HL-60/S4 treated with retinoic acid at 250 ng/mL for 4 days and 3 days (cell line): Measurements from ENCODE around the gene AMN.
"Not testable (repeated sequence)": the region's sequence is repeated elsewhere in the genome, so short reads cannot be mapped to it uniquely, and the experiment has no call there.

Experiments used
- in situ Hi-C: fragments of 300-500 bp; cut with MboI; formaldehyde crosslinking; loops from 2 replicates; pipeline ENCODE4 v1.7.0; 2022; ENCODE audit warnings: low sequenced_read_pairs

Gene AMN

DNA sequence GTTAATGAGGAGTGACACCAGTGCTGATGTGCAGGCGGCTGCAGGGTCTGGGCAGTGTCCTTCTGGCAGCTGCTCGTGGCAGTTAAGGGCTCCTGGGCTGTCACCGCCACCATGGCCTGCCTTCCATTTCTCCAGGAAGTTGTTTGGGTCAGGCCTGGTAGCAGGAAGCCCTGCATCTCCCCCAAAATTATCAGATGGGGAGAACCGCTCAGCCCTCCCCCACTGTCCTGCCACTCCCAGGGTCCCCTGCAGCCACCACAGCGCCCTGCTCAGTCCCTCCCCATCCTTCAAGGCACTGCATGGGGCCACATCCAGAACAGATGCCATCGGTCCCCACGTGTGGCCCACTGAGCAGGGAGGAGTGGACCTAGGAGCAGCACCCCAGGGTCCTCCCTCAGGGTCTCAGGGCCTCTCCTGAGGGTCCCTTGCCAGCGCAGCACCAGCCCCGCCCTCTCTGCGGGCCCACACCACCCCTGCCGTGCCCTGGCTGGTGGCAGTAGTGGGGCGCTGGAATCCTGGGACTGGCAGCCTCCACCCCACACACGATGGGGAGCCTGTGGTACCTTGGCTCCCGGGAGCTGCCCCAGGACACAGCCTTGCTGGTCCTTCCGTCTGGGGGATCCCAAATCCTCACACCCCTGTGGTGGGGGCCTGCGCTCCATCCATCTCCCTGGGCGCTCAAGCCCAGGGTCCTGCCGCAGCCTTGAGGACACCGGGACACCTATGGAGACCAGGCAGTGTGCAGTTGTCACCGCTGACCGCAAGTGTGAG is 10.3 kb upstream of the AMN start:
- in situ Hi-C loops = no loop called here

DNA sequence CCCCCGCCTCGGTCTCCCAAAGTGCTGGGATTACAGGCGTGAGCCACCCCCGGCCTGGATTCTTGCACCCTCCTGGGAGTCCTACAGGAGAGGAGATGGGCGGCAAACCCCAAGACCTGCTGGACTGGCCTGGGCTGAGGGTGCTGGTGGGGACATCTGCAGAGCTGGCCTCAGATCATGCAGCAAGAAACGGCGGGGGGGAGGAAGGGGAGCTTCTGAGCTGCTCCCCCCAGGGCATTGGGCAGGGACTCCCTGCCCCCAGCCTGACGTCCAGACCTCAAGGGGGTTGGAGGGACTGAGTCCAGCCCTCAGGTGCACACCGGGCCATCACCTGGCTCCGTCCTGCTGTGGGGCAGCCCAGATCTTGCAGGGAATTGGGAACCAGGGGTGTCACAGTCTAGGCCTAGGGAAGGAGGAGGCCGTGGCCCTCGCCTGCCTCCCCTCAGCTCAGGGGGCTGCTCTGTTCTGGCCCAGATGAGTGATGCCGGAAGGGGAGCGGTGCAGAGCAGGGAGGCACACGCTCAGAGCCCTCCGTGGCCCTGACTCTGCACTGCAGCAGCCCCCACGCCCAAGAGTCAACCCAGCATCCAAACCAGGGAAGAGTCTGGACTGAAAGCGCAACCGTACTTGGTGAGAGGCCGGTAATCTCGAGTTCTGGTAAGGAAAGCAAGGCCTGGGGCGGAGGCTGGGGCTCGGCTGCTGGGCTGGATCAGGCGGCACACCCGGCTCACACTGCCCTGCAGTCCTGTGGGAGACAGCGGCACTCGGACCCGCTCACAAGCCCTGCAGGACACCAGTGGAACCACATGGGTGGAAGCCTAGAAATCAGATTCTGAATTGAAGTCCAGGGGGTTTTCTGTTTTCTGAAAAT is 8.9 kb upstream of the AMN start:
- in situ Hi-C loops = no loop called here

DNA sequence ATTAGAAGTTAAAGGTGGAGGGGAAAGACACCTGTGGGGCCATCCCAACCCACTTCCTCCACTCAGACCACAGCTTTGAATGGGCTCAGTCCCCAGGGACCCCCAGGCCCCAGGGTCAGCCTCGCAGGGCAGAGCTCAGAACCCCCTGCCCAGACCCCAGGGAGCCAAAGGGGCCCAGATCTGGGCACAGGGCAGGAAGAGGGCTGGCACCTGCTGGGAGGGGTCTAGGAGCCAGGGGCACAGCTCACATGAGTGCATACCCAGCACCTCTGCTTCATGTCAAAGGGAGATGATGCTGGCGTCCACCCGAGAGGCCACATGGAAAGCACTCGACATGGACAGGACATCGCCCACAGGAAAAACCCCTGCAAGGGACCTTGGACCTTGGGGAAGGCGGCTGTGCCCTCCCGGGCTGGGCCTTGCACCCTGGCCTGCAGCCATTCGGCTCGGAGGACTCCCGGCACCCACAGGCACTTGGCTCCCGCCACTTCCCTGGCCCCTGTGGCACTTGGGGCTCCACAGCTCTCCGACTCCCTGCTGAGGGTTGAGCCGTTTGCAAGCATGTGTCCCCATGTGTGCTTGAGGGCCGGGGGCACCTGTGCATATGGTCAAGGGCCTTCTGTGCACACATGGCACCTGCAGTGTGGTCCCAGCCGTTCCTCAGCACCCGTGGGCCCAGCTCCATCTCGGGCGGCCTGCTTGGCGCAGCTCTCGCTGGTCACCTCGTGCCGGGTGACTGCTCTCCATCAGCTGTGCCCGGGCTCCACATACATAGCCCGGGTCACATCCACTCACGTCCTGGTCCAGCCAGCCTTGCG is 7.8 kb upstream of the AMN start:
- in situ Hi-C loops = no loop called here

DNA sequence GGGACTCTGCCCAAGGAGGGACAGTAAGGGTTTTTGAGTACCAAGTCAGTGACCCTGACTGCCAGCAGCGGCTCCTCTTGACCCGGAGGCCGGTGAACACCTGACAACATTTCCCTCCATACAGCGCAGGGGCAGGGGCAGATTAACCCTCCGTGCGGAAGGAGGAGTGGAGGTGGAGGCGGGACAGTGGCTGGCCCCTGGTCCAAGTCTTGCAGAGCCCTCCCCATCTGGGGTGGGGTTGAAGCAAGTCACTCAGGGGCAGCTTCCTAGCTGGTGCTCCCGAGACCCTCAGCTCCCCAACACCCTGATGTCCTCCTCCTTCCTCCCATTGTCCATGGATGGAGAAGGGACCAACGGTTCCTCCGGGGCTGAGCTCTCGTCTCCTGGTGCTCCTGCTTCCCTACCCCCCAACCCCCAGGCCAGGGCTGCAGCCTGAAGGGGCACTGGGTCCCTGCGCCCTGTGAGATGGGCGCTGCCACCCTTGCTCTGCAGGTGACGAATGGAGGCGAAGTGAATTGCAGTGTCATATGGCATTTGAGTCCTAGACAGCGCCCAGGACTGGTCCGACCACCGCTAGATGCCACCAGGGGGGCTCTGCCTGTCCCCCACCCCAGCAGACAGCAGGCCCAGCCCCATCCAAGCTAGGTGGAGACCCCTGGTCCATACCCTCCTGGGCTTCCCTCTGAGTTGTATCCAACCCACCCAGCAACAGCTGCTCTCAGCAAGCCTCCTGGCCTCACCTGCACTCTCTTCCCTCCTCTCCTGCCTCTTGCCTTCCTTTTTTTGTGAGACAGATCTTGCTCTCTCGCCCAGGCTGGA is 7.0 kb upstream of the AMN start:
- in situ Hi-C loops = no loop called here

DNA sequence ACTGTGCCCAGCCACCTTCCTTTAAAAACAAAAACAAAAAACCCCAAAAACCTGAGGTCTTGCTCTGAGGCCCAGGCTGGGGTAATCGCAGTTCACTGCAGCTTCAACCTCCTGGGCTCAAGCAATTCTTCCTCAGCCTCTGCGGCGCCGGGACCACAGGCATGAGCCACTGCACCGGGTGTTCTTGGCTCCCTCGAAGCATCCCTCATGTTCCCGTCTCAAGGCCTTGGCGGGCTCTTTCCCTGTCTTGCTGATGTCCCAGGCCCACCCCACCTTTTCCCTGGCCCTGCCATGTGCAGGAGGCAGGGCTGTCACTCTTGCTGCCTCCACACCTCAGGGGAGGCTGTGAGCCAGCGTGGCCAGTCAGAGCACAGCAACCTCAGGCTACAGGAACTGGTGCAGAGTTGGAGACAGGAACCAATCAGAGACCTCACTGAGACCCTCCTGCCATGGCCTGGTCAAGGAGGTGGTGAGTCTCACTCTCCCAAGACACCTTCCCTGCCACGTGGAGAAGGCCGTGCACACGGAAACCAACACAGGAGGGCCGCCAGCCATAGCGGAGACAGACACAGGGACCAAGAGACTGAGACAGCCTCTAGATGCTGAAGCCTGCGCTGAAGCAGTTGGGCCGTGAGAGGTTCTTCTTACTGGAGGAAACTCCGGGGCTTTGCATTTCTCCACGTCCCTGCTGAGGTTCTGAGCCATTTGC is 6.0 kb upstream of the AMN start:
- in situ Hi-C loops = no loop called here

DNA sequence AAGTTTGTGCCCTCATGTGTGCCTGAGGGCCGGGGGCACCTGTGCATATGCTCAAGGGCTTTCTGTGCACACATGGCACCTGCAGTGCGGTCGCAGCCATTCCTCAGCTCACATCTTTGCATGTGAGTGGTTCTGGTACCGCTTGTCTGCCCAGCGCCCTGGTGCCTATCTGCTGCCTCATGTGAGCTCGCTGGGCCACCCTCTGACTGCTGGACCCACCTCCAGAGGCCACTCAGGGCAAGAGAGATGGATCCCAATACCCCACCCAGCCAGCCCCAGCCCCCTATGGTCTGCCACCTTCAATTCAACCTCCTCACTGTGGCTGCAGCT is 5.4 kb upstream of the AMN start:
- in situ Hi-C loops = no loop called here

DNA sequence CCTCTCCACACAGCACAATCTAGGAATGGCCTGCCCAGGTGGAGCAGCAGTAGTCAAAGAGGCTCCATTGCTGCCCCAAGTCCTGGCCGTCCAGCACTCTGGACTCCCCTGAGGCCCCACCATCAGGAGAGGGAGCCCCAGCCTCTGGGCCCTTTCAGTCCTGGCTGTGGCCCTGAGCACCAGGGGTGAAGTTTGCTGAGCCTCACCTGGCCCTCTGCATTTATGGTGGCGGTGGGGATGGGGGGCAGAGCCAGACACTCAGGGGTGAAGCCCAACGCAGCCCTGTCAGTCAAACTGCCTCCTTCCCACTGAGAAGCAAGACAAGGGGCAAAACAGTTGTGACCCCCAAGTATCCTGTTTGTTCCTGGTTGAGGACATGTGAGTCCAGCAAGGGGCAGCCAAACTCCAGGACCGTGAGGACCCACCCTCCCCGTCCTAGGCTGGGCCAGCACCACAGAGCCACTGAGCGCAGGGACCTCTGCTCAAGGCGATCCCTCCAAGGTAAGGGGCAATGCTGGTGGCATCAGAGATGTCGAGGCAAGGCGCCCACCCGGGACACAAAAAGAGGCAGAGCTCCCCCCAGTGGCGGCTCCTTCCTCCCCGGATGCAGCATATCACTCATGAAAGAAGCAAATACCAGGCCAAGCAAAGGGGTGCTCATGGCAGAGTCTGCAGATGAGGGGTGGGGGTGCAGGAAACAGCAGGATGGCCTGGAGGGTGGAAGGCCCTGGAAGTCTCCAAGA is 4.8 kb upstream of the AMN start:
- in situ Hi-C loops = no loop called here

DNA sequence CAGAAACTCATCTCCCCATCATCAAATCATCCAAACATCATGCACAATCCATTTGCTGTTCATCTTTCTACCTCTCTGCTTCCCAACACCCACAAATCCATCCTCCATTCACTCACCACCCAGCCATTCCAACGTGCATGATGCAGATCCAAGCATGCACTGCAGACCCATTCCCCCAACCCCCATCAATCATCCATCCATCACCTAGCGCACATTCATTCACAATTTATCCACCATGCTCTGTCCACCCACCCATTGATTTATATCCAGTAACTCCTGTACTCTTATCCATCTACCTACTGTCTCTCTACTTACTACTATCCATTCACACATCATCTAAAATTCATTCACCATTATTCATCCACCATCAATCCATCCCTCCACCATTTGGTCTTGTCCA is 4.0 kb upstream of the AMN start:
- in situ Hi-C loops = no loop called here

DNA sequence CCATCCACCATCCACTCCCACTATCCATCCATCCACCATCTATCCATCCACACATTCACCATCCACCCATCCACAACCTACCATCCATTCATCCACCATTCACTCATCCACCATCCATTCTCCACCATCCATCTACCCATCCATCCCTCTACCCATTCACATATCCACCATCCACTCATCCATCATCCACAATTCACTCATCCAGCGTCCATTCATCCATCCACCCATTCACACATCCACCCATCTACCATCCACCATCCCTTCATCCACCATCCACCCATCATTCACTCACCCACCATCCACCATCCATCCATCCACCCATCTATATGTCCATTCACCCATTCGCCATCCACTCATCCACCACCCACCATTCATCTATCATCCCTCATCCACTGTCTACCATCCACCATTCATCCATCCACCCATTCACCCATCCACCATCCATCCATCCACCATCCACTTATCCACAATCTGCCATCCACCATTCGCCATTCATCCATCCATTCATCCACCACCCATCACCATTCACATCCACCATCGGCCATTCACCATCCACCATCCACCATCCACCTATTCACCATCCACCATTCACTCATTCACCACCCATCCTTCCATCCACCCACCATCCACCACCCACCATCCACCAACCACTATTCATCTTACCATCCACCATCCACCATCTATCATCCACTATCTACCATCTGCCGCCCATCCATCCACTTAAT is 2.0 kb upstream of the AMN start:
- in situ Hi-C loops = no loop called here

DNA sequence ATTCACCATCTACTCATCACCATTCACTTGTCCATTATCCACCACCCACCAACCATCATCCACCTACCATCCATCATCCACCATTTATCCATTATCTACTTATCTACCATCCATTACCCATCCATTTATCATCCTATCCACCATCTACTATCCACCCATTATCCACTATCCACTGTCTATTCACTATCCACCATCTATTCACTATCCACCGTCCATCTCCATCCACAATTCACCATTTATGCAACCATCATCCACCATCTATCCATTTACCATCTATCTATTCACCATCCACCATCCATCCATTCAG is 1.5 kb upstream of the AMN start:
- in situ Hi-C loops = no loop called here

DNA sequence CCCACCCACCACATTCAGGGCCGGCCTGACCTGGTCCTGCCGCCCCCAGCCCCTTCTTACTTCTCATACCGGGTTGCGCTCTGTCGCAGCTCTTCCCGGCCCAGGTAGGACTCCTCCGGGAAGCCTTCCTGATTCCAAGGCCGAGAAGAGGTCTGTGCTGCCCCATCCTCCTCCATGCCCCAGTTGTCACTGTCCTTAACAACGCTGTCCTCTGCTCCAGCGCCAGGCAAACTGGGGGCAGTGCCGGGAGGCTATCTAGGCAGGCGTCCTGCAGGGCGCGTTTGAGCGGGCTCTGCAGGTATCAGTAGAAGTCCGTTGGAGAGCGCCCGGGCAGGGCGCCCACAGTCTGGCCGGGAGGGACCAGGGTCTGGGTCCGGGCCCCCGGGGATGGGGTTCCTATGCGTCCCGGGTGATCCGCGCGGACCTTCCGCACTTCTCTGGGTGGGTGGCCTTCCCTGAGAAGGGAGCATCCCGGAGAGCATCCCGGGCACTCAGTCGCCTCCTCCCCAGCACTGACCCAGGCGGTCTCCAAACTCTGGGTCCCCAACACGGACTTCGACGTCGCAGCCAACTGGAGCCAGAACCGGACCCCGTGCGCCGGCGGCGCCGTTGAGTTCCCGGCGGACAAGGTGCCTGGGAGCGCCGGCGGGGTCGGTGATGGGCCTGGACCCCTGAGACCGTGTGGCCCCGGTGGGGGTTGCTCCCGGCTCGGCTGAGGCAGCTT is 900 bp downstream of the AMN start:
- in situ Hi-C loops = no loop called here

DNA sequence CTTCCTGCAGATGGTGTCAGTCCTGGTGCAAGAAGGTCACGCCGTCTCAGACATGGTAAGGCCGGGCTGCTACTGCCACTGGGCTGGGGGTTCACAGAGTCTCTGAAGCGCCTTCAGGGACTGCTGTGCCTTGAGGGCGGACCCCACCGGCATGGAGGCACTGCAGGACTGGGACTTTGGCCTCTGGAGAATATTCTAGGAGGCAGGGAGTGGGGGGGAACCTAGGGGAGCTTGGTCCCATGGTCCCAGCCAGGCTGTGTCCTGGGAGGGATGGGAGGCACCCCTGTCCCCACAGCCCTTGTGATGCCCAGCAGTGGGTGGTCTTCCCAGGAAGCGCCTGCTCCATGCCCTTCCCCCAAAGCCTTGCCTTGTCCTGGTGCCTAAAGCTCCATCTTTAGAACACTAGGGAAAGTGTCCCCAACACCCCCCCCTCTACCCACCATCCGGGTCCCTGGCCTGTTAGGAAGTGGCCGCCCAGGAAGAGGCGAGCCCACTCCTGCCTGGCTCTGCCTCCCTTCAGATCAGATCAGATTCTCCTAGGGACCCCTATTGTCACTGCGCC is 1.5 kb downstream of the AMN start:
- in situ Hi-C loops = no loop called here

DNA sequence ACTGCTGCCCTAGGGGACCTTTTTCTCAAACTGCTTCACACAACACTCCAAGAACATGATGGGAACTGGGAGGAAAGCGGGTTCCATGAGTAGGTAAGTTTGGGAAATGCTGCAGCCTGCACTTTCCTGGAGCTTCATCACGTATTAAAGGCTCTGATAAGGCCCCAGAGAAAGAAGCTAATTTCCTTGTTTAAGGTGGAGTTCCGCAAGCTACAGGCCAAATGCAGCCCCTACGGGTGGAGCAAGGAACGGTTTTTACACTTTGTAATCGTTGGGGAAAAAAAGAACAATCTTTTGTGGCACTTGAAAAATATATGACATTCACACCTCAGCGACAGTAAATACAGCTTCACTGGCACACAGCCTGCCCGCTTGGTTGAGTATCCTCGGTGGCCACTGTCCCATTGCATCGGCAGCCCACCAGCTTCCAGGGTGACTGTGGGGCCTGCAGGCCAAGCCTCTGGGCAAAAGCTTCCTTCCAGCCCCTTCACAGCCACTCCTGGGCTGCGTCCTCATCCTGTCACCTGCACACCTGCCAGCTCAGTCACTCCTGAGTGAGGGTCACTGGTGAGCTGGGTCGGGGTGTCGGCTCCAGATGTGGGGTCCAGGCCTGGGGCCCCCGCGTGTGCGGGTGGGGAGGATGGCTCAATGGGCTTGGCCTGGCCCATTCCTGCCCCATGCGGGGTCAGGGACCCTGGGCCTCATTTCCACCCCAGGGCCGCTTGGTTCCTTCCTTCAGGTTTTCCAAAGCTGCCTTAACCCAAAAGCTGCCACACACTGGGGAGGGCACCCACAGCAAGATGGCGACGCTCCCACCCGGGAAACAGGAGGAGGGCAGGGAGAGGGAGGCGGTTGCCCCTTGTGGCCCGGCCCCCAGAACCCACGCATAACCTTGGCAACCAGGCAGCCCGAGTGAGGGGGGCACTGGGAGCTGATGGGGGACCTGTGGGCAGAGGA is 2.4 kb downstream of the AMN start:
- in situ Hi-C loops = no loop called here

DNA sequence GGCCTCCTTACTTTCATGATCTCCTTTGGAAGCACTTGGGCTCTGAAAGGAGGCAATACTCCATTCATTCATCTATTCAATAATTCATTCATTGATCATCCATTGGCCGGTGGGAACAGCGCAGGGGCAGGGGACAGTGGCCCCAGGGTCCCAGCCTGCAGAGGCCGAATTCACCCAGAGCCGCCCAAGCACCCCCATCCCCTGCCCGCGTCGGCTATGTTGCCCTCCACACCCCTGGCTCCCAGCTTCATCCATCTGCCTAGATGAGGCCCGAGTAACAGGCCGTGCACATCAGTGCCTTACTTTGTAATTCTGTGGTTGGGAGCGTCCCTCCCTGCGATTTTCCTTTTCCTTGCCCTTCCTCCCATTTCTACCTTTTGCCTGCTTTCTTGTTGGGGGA is 3.2 kb downstream of the AMN start:
- in situ Hi-C loops = no loop called here

DNA sequence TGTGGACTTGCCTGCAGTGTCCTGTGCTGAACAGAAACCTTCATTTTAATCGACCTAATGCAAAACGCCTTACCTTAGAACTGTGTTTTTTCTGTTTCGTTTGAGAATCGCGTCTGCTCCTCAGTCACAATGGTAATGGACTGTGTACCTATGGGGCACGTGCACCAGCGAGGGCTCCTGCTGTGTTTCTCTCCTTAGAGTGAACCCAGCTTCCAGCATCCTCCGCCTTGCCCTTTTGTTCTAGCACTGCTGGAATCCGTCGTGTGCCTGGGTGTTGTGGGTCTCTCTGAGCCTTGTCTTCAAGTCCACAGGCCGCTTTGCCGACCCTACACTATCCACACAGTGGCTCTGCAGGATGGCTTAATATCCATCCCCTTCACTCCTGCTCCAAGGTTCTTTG is 3.6 kb downstream of the AMN start:
- in situ Hi-C loops = no loop called here

DNA sequence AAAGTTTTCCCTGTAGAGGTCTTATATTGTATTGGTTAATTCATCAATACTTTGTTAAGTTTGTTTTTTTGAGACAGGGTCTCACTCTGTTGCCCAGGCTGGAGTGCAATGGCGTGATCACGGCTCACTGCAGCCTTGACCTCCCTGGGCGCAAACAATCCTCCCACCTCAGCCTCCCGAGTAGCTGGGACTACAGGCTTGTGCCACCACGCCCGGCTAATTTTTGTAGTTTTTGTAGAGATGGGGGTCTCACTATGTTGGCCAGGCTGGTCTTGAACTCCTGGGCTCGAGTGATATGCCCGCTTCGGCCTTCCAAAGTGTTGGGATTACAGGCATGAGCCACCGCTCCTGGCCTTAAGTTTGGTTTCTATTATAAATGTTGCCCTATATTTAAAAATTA is 4.4 kb downstream of the AMN start:
- in situ Hi-C loops = not testable (repeated sequence)

DNA sequence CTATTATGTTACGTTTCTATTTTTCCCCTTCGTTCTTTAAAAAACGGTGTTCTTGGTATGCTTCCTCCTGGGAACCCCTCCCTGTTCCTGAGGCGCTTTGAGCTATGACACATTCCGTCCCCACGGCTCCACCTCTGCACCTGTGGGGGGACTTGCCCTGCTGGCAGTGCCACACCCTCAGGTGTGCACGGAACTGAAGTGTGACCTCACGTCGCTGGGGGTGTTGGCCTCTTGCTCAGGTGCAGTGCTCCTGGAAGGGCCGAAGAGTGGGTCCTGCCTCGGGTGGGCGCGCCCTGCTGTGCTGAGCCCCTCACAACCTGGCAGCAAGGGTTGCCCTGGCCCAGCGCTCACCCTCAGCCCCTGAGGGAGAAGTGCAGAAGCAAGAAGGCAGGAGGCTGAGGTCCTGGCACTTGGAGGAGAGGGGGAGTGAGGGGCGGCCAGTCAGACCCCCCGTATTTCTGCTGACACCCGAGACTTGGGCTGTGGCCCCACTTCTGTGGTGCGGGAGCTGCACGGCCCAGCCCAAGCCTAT is 4.9 kb downstream of the AMN start:
- in situ Hi-C loops = no loop called here
